Adrenal gland (tissue), 12 donors: ENCODE measurements around the gene PRR19. TPM values are rescaled to one million over a fixed set of nuclear protein-coding genes. Genes with fewer than 3 reads are reported as not detected.

Source experiments
- DNase-seq, 7 donors: peaks; one replicate each; pipeline ENCODE4 v3.0.0-alpha.2; 2019 to 2020
- H3K27ac ChIP-seq, 5 donors: fragments of 200-600 bp; sonication (generic) in 4 of 5; 1 replicate in 3 of 5; 2 replicates in 2 of 5; pipeline versions ENCODE4 v1.5.1 to v1.8.0; 2016 to 2020; ENCODE audit warnings: mild to moderate bottlenecking in 1 of 5
- H3K27me3 ChIP-seq: fragments of 200-600 bp; 2 replicates; pipeline ENCODE4 v1.8.0; 2021
- H3K36me3 ChIP-seq, 2 donors: fragments of 200-600 bp; replicated peaks in 1 of 2; 1 replicate in 1 of 2; 2 replicates in 1 of 2; pipeline versions ENCODE4 v1.5.1 to v1.8.0; 2018 to 2022
- H3K4me1 ChIP-seq, 2 donors: fragments of 200-600 bp; replicated peaks in 1 of 2; 1 replicate in 1 of 2; 2 replicates in 1 of 2; pipeline versions ENCODE4 v1.5.1 to v1.8.0; 2018 to 2021
- H3K4me3 ChIP-seq, 4 donors: fragments of 200-600 bp; sonication (generic) in 3 of 4; one replicate each; pipeline ENCODE4 v1.5.1; 2016 to 2018
- H3K9me3 ChIP-seq, 3 donors: fragments of 200-600 bp; sonication (generic) in 1 of 3; replicated peaks in 1 of 3; 1 replicate in 2 of 3; 2 replicates in 1 of 3; pipeline versions ENCODE4 v1.5.1 to v1.8.0; 2016 to 2021
- POLR2A ChIP-seq, 2 donors: fragments of 450-650 bp; IDR thresholded peaks; one replicate each; pipeline ENCODE4 v1.6.1; 2017; ENCODE audit warnings: antibody characterized with exemption in 2 of 2, mild to moderate bottlenecking in 2 of 2, moderate library complexity in 1 of 2
- WGBS, 4 donors: extraction: QIAGEN DNeasy Blood & Tissue Kit in 2 of 4; methylation state at CpG; one replicate each; pipeline versions ENCODE4 v1.1.5 to v1.1.7; 2013 to 2017; 5-methylcytosine and 5-hydroxymethylcytosine counted together
- intact Hi-C, 2 donors: fragments of 100-400 bp; cut with DNase I; formaldehyde crosslinking; loops; one replicate each; pipeline versions ENCODE4 v1.14.1 to v1.15.0; 2022 to 2023
- polyA plus RNA-seq, 3 donors: library from polyadenylated mRNA; stranded (reverse); fragments of 200-250 nt in 2 of 3; fragments of 350-450 nt in 1 of 3; fragmentation: Illumina TruSeq in 1 of 3; extraction: RNeasy Lipid Tissue Mini Kit (QIAGEN cat#74804) in 1 of 3; gene quantifications; one replicate each; pipeline ENCODE4 v1.2.3, GENCODE V29; 2013 to 2014
- total RNA-seq, 9 donors: library from RNA; depleted of rRNA in 4 of 9; stranded (reverse); fragments of >200 nt in 4 of 9; fragments of 120-200 nt in 1 of 9; fragmentation: NEBNext Ultra II Directional in 1 of 9; extraction: Animal tissue kit (Norgen Biotek cat#: 25700) in 1 of 9; gene quantifications; one replicate each; pipeline versions ENCODE4 v1.1.0 to v1.2.4, GENCODE V29; 2013 to 2023
- TF ChIP-seq, protein P1 (sequence below), 6 experiments: fragments of 450-650 bp in 4 of 6; fragments of 200-600 bp in 2 of 6; sonication (generic) in 1 of 6; IDR thresholded peaks; 1 replicate in 5 of 6; 2 replicates in 1 of 6; pipeline versions ENCODE4 v1.5.1 to v1.8.0; 2016 to 2021; ENCODE audit warnings: antibody characterized with exemption in 6 of 6, mild to moderate bottlenecking in 2 of 6, moderate library complexity in 1 of 6
- donor health status: healthy with polysubstance abuse.
- donor health status: Bipolar disorder and iron deficiency.
- donor health status: DM: yes; HTN: yes; CAD: no.
- donor health status: DM: no; HTN: no; CAD: no.
- donor health status: DM: no; HTN: no; CAD: no.
- donor health status: DM: yes; HTN: yes; CAD: no.

The PRR19 gene
- total and polyA plus RNA-seq, 12 donors: 0.51 to 2.5 (median 1.5) TPM

GRCh38 chr19:42271045-42271419 lies 30.9 kb upstream of the PRR19 start:
- peak overlapping the region in 4 of 5 donors; percentile 86 to 96 (median 92) for H3K27ac ChIP-seq
- no peaks in the 10 kb centered on the region for H3K27me3 ChIP-seq
- intact Hi-C loops: no loop called here
- DNase-seq: peak in 3 of 7 donors; percentile 39 to 73 (median 62)
- H3K36me3 ChIP-seq: peaks cover 0 to 39% of the 10 kb centered on the region in 2 donors
- H3K4me1 ChIP-seq: peaks cover 24 to 40% of the 10 kb centered on the region in 2 donors
- H3K9me3 ChIP-seq: no peaks in the 10 kb centered on the region
- WGBS, 4 donors: 39 to 49% (median 44%) methylated on average over 2 to 3 of the region's 3 CpGs
- H3K4me3 ChIP-seq: peak overlapping the region in 2 of 4 donors; percentile 56 to 81
- TF ChIP-seq, protein P1, sequence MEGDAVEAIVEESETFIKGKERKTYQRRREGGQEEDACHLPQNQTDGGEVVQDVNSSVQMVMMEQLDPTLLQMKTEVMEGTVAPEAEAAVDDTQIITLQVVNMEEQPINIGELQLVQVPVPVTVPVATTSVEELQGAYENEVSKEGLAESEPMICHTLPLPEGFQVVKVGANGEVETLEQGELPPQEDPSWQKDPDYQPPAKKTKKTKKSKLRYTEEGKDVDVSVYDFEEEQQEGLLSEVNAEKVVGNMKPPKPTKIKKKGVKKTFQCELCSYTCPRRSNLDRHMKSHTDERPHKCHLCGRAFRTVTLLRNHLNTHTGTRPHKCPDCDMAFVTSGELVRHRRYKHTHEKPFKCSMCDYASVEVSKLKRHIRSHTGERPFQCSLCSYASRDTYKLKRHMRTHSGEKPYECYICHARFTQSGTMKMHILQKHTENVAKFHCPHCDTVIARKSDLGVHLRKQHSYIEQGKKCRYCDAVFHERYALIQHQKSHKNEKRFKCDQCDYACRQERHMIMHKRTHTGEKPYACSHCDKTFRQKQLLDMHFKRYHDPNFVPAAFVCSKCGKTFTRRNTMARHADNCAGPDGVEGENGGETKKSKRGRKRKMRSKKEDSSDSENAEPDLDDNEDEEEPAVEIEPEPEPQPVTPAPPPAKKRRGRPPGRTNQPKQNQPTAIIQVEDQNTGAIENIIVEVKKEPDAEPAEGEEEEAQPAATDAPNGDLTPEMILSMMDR (IDR thresholded peaks at IDR 0.05): no peak
- no peak for TF ChIP-seq POLR2A (IDR thresholded peaks at IDR 0.05)

- no peaks in the 10 kb centered on the region for H3K27me3 ChIP-seq
- H3K27ac ChIP-seq: peak overlapping the region in 2 of 5 donors; percentile 93 to 96
- peak in 3 of 7 donors; percentile 9 to 32 (median 28) for DNase-seq
- no peak overlapping the region for H3K4me3 ChIP-seq
- peaks cover 24 to 40% of the 10 kb centered on the region in 2 donors for H3K4me1 ChIP-seq
- no peaks in the 10 kb centered on the region for H3K9me3 ChIP-seq
- H3K36me3 ChIP-seq: peaks cover 0 to 39% of the 10 kb centered on the region in 2 donors
- intact Hi-C loops: no loop called here
- TF ChIP-seq, protein P1 (IDR thresholded peaks at IDR 0.05): no peak
- no peak for TF ChIP-seq POLR2A (IDR thresholded peaks at IDR 0.05)
- WGBS, 4 donors: 89 to 91% (median 89%) methylated on average over 26 to 35 of the region's 35 CpGs
Measured at GRCh38 chr19:42271861-42272534, 29.9 kb upstream of the PRR19 start.

DNA sequence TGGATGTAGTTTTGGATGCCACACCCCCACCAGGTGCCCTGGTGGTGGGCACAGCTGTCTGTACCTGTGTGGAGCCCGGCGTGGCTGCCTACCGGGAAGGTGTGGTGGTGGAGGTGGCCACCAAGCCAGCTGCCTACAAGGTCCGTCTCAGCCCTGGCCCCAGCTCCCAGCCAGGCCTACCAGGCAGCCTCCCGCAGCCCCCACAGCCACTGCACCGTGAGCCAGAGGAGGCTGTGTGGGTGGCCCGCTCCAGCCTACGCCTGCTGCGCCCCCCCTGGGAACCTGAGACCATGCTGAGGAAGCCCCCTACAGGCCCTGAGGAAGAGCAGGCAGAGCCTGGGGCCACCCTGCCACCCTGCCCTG lies 29.4 kb upstream of the PRR19 start:
- no peaks in the 10 kb centered on the region for H3K27me3 ChIP-seq
- TF ChIP-seq POLR2A (IDR thresholded peaks at IDR 0.05): no peak
- TF ChIP-seq, protein P1 (IDR thresholded peaks at IDR 0.05): no peak
- 83 to 94% methylated on average over 9 of the region's 9 CpGs; no CpG with 5 or more reads in 2 of the 4 donors for WGBS, 4 donors

GRCh38 chr19:42272989-42273406 lies 28.9 kb upstream of the PRR19 start:
- intact Hi-C loops: no loop called here
- WGBS, 4 donors: 95 to 97% (median 96%) methylated on average over 12 to 23 of the region's 23 CpGs
- no peak for DNase-seq

More for the DNA sequence above, 29.4 kb upstream of the PRR19 start:
- Histone ChIP-seq H3K9me3 (no peaks in the 10 kb centered on the region), H3K4me1 (peaks cover 26 to 42% of the 10 kb centered on the region in 2 donors), H3K4me3 (no peak overlapping the region), H3K27ac (no peak overlapping the region), H3K36me3 (peaks cover 0 to 39% of the 10 kb centered on the region in 2 donors)
- intact Hi-C loops: no loop called here
- peak in 2 of 7 donors; percentile 20 to 32 for DNase-seq

More at GRCh38 chr19:42272989-42273406, 28.9 kb upstream of the PRR19 start:
- no peaks in the 10 kb centered on the region for H3K9me3 ChIP-seq
- H3K27ac ChIP-seq: no peak overlapping the region
- peaks cover 26 to 43% of the 10 kb centered on the region in 2 donors for H3K4me1 ChIP-seq
- peaks cover 0 to 39% of the 10 kb centered on the region in 2 donors for H3K36me3 ChIP-seq
- H3K4me3 ChIP-seq: no peak overlapping the region
- TF ChIP-seq, protein P1 (IDR thresholded peaks at IDR 0.05): no peak
- no peak for TF ChIP-seq POLR2A (IDR thresholded peaks at IDR 0.05)
- no peaks in the 10 kb centered on the region for H3K27me3 ChIP-seq
